GM13977 (cell line): ENCODE results near the gene HPRT1.
"Not testable (repeated sequence)": the region's sequence is repeated elsewhere in the genome, so short reads cannot be mapped to it uniquely, and the experiment has no call there.

Experiments
- DNase-seq: peaks from one replicate; pipeline ENCODE4 v3.0.0; 2012; ENCODE audit warnings: low spot score
- in situ Hi-C: fragments of 300-500 bp; cut with MboI; formaldehyde crosslinking; loops from one replicate; pipeline ENCODE4 v1.12.0; 2022; ENCODE audit warnings: low sequenced_read_pairs, low pct_unique_long_range_greater_than_20kb, mixed read lengths, inconsistent platforms; ENCODE audit not compliant: unreplicated experiment
- TF ChIP-seq, protein P1 (sequence below): IDR thresholded peaks from 2 replicates; pipeline ENCODE4 v1.5.1; 2012; ENCODE audit warnings: mild to moderate bottlenecking, control low read depth; ENCODE audit not compliant: insufficient read depth; ENCODE audit errors: extremely low read depth, missing control alignments

HPRT1 gene

DNA sequence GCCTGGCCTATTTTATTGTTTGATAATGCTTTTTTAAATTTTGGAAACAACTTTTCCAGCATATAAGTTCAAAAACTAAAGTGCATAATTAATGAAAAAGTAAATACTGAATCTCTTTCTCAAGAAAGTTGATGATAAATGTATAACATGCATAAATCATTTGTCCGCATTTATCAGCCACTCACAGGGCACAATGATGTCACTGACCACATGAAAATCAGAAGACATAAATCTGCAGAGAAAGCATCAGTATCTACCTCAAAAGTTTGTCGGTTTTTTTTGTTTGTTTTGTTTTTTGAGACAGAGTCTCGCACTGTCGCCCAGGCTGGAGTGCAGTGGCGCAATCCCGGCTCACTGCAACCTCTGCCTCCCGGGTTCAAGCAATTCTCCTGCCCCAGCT, 5.5 kb upstream of the HPRT1 start:
- in situ Hi-C loops, result no loop called here

DNA sequence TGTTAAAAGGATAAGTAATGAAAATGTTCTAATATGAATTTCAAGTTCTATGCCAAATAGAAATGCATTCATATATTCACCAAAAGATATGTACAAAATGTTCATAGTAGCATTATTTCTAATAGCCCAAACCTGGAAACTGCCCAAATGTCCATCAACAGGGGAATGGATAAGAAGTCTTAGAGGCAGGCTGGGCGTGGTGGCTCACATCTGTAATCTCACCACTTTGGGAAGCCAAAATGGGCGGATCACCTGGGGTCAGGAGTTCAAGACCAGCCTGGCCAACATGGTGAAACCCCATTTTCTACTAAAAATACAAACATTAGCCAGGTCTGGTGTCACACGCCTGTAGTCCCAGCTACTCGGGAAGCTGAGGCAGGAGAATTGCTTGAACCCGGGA, 2.3 kb upstream of the HPRT1 start:
- TF ChIP-seq, protein P1, sequence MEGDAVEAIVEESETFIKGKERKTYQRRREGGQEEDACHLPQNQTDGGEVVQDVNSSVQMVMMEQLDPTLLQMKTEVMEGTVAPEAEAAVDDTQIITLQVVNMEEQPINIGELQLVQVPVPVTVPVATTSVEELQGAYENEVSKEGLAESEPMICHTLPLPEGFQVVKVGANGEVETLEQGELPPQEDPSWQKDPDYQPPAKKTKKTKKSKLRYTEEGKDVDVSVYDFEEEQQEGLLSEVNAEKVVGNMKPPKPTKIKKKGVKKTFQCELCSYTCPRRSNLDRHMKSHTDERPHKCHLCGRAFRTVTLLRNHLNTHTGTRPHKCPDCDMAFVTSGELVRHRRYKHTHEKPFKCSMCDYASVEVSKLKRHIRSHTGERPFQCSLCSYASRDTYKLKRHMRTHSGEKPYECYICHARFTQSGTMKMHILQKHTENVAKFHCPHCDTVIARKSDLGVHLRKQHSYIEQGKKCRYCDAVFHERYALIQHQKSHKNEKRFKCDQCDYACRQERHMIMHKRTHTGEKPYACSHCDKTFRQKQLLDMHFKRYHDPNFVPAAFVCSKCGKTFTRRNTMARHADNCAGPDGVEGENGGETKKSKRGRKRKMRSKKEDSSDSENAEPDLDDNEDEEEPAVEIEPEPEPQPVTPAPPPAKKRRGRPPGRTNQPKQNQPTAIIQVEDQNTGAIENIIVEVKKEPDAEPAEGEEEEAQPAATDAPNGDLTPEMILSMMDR, result no peak
- DNase-seq, result no peak
- in situ Hi-C loops, result no loop called here

More for the DNA sequence above, 5.5 kb upstream of the HPRT1 start:
- DNase-seq, result no peak
- TF ChIP-seq, protein P1, result no peak

DNA sequence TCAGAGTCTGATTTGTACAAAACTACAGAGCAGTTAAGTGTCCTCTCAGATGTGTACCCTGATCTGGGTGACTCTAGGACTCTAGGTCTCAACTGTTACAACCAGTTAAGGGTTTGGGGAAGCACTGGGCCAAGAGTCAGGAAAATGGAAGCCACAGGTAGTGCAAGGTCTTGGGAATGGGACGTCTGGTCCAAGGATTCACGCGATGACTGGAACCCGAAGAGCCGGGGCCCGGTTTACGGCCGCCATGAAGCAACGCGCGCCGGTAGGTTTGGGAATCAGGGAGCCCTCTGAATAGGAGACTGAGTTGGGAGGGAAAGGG, 321 bp upstream of the HPRT1 start:
- TF ChIP-seq, protein P1, result no peak
- DNase-seq, result no peak
- in situ Hi-C loops, result no loop called here

DNA sequence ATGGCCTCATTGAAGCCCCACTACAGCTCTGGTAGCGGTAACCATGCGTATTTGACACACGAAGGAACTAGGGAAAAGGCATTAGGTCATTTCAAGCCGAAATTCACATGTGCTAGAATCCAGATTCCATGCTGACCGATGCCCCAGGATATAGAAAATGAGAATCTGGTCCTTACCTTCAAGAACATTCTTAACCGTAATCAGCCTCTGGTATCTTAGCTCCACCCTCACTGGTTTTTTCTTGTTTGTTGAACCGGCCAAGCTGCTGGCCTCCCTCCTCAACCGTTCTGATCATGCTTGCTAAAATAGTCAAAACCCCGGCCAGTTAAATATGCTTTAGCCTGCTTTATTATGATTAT, 876 bp downstream of the HPRT1 start:
- in situ Hi-C loops, result no loop called here
- TF ChIP-seq, protein P1, result no peak
- no peak for DNase-seq

DNA sequence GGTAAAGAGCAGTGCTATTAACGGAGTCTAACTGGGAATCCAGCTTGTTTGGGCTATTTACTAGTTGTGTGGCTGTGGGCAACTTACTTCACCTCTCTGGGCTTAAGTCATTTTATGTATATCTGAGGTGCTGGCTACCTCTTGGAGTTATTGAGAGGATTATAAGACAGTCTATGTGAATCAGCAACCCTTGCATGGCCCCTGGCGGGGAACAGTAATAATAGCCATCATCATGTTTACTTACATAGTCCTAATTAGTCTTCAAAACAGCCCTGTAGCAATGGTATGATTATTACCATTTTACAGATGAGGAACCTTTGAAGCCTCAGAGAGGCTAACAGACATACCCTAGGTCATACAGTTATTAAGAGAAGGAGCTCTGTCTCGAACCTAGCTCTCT, 1.5 kb downstream of the HPRT1 start:
- DNase-seq, result no peak
- in situ Hi-C loops, result no loop called here
- TF ChIP-seq, protein P1, result no peak

DNA sequence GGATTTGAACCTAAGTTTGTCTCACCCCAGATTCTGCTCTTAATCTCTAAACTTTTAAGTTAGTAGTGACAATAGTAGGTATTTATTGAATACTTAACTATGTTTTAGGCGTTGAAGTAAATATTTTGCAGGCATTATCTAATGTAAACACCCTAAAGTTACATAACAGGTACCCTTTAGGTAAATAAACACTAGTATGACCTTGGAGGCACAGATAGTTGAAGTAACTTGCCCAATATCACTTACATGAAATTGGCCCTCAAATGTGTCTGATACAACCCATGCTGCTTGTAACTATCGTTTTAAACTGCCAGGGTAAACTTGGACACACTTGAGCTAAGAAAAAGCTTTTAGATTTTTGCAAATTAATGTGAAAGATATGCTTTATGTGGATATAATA, 3.0 kb downstream of the HPRT1 start:
- TF ChIP-seq, protein P1, result no peak
- DNase-seq, result no peak
- in situ Hi-C loops, result no loop called here

DNA sequence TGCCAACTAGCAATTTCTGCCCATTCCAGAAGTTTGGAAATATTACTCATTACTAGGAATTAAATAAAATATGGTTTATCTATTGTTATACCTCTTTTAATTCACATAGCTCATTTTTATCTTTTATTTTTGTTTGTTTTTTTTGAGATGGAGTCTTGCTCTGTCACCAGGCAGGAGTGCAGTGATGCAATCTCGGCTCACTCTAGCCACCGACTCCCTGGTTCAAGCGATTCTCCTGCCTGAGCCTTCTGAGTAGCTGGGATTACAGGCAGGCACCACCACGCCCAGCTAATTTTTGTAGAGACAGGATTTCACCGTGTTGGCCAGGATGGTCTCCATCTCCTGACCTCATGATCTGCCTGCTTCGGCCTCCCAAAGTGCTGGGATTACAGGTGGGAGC, 4.5 kb downstream of the HPRT1 start:
- DNase-seq, in situ Hi-C loops: not testable (repeated sequence)
